Lower leg skin (tissue), 4 donors: ENCODE measurements around the gene DBF4B. TPM values are rescaled to one million over a fixed set of nuclear protein-coding genes. Genes with fewer than 3 reads are reported as not detected.

Experiments
- DNase-seq, 2 donors: peaks; one replicate each; pipeline ENCODE4 v3.0.0-alpha.2; 2019; ENCODE audit warnings: low spot score in 2 of 2
- H3K4me3 ChIP-seq: fragments of 200-600 bp; sonication (generic); 2 replicates; pipeline ENCODE4 v1.5.1; 2017; ENCODE audit warnings: mild to moderate bottlenecking, low read depth; ENCODE audit not compliant: poor library complexity, severe bottlenecking
- POLR2A ChIP-seq, 2 donors: fragments of 450-650 bp; IDR thresholded peaks; one replicate each; pipeline ENCODE4 v1.6.1; 2016 to 2017; ENCODE audit warnings: antibody characterized with exemption in 2 of 2, mild to moderate bottlenecking in 1 of 2, moderate library complexity in 1 of 2
- WGBS, 2 donors: methylation state at CpG; one replicate each; pipeline ENCODE4 v1.1.5; 2018; 5-methylcytosine and 5-hydroxymethylcytosine counted together
- intact Hi-C: fragments of 100-400 bp; cut with DNase I; formaldehyde crosslinking; loops from one replicate; pipeline ENCODE4 v1.15.0; 2023; ENCODE audit warnings: low total_unique reads
- total RNA-seq, 4 donors: library from RNA; depleted of rRNA; stranded (reverse); fragments of >200 nt; gene quantifications; one replicate each; pipeline ENCODE4 v1.1.0, GENCODE V29; 2016
- TF ChIP-seq, protein P1 (sequence below), 3 donors: fragments of 450-650 bp; IDR thresholded peaks; one replicate each; pipeline ENCODE4 v1.5.1; 2016; ENCODE audit warnings: antibody characterized with exemption in 3 of 3, mild to moderate bottlenecking in 3 of 3, moderate library complexity in 2 of 3

DBF4B gene
- total RNA-seq, 4 donors from 2014 or later: 1.3 to 3.5 (median 2.1) TPM

DNA sequence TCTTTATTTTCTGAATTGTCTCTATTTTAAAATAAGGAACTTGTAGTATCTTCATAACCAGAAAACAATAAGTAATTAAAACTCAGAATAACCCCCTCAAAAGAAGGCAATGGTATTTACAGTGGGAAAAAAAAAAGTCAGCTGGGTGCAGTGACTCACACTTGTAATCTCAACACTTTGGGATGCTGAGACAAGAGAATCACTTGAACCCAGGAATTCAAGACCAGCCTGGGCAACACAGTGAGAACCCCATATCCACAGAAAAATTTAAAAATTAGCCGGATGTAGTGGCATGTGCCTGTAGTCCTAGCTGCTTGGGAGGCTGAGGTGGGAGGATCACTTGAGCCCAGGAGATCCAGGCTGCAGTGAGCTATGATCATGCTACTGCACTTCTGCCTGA, 83.8 kb downstream of the DBF4B start:
- WGBS, 2 donors: 86 to 93% methylated on average over 1 of the region's 1 CpG

GRCh38 chr17:44793885-44794842, 85.7 kb downstream of the DBF4B start:
- 72% methylated on average over 18 of the region's 18 CpGs for WGBS, 2 donors
- peak in 1 of 2 donors; percentile 76 for DNase-seq
- no peak for TF ChIP-seq POLR2A (IDR thresholded peaks at IDR 0.05)
- TF ChIP-seq, protein P1, sequence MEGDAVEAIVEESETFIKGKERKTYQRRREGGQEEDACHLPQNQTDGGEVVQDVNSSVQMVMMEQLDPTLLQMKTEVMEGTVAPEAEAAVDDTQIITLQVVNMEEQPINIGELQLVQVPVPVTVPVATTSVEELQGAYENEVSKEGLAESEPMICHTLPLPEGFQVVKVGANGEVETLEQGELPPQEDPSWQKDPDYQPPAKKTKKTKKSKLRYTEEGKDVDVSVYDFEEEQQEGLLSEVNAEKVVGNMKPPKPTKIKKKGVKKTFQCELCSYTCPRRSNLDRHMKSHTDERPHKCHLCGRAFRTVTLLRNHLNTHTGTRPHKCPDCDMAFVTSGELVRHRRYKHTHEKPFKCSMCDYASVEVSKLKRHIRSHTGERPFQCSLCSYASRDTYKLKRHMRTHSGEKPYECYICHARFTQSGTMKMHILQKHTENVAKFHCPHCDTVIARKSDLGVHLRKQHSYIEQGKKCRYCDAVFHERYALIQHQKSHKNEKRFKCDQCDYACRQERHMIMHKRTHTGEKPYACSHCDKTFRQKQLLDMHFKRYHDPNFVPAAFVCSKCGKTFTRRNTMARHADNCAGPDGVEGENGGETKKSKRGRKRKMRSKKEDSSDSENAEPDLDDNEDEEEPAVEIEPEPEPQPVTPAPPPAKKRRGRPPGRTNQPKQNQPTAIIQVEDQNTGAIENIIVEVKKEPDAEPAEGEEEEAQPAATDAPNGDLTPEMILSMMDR (IDR thresholded peaks at IDR 0.05): no peak
- H3K4me3 ChIP-seq: no peak overlapping the region
- intact Hi-C loops: no loop called here

More for the DNA sequence above, 83.8 kb downstream of the DBF4B start:
- peak in 1 of 2 donors; percentile 25 for DNase-seq
- H3K4me3 ChIP-seq: no peak overlapping the region
- no peak for TF ChIP-seq POLR2A (IDR thresholded peaks at IDR 0.05)
- TF ChIP-seq, protein P1 (IDR thresholded peaks at IDR 0.05): no peak
- intact Hi-C loops: no loop called here

DNA sequence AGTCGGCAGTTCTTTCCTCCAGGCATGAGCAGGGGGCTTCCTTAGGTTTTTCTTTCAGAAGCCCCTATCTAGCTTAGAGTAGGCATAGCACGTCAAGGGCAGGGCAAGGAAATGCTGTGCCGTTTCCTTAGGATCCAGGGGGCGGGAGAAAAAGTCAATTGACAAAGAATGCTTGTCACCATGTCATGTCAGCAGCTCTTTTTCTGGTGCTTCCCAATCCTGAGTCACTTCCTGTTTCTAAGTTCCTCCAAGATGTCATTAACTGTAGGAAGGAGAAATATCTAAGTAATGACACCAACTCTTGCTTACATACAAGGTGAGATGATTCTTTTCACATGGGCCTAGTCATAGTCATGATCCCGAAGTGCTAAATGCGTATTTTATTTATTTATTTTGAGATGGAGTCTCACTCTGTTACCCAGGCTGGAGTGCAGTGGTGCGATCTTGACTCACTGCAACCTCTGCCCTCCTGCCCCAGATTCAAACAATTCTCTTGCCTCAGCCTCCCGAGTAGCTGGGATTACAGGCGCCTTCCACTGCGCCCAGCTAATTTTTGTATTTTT, 86.5 kb downstream of the DBF4B start:
- no peak for DNase-seq
- H3K4me3 ChIP-seq: no peak overlapping the region
- TF ChIP-seq, protein P1 (IDR thresholded peaks at IDR 0.05): no peak
- TF ChIP-seq POLR2A (IDR thresholded peaks at IDR 0.05): no peak
- intact Hi-C loops: no loop called here
- WGBS, 2 donors: 50 to 53% methylated on average over 10 of the region's 10 CpGs

DNA sequence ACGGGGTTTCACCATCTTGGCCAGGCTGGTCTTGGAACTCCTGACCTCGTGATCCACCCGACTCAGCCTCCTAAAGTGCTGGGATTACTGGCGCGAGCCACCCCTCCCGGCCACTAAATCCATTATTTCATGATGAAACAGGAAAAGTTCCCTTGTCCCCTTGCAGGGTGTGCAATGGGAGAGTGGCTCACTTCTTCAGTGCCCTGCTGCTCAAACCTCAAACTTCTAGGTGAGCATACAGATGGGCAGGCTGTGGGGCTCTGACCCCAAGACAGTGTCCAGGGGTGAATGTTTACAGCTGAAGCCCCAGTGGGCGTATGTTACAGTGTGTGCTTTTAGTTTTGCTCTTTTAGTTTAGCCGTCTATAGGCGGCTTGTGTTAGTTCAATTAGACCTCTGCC, 87.0 kb downstream of the DBF4B start:
- H3K4me3 ChIP-seq: no peak overlapping the region
- peak in 1 of 2 donors; percentile 73 for DNase-seq
- WGBS, 2 donors: 76 to 77% methylated on average over 9 of the region's 9 CpGs
- TF ChIP-seq, protein P1 (IDR thresholded peaks at IDR 0.05): no peak
- TF ChIP-seq POLR2A (IDR thresholded peaks at IDR 0.05): no peak
- intact Hi-C loops: no loop called here

- DNase-seq: peak in 1 of 2 donors; percentile 74
- TF ChIP-seq, protein P1 (IDR thresholded peaks at IDR 0.05): no peak
- TF ChIP-seq POLR2A (IDR thresholded peaks at IDR 0.05): no peak
- intact Hi-C loops: no loop called here
- 69 to 81% methylated on average over 10 of the region's 10 CpGs for WGBS, 2 donors
- no peak overlapping the region for H3K4me3 ChIP-seq
Measured at GRCh38 chr17:44795928-44796327, 87.5 kb downstream of the DBF4B start.
